IMR-90 (cell line): ENCODE results near the gene H2BK1. TPM values are rescaled to one million over a fixed set of nuclear protein-coding genes. Genes with fewer than 3 reads are reported as not detected.
A peak's percentile ranks its signal among the peaks of the same experiment; 100 is the strongest.

ENCODE experiments used
- ATAC-seq: fragments of 200-7000 bp; cut with Tn5 transposase; 2 replicates; pipeline ENCODE4 v1.9.1; 2020; ENCODE audit warnings: low read depth, mild to moderate bottlenecking, moderate library complexity
- BruUV-seq: library from RNA; stranded (reverse); fragments of 400-500 nt; replicated peaks from 2 replicates; lab custom pipeline; 2021; lab: Mats Ljungman, UMichigan
- CTCF ChIA-PET: fragments of 300-600 bp; formaldehyde crosslinking; extraction: SDS; loops from one replicate; lab custom pipeline; 2021; ENCODE audit warnings: antibody characterized with exemption; lab: Yijun Ruan, JAX
- POLR2A ChIA-PET: fragments of 300-600 bp; sonication (Branson Sonifier 250); formaldehyde crosslinking; loops from one replicate; lab custom pipeline; 2022; ENCODE audit warnings: antibody characterized with exemption; ENCODE audit not compliant: unreplicated experiment; lab: Charles Lee
- DNase-seq: peaks from one replicate; pipeline ENCODE4 v3.0.0; 2013
- H2AFZ ChIP-seq: replicated peaks from 2 replicates; pipeline ENCODE3; 2013; ENCODE audit warnings: low read length, mild to moderate bottlenecking; ENCODE audit not compliant: poor library complexity
- H2AK5ac ChIP-seq: 2 replicates; pipeline ENCODE4 v1.6.1; 2013; ENCODE audit warnings: low read depth, low read length, inconsistent platforms
- H2AK9ac ChIP-seq: replicated peaks from 2 replicates; pipeline ENCODE3; 2013; ENCODE audit warnings: mild to moderate bottlenecking, low read depth, low read length, moderate library complexity; ENCODE audit not compliant: poor library complexity
- H2BK120ac ChIP-seq: 2 replicates; pipeline ENCODE4 v1.6.1; 2013; ENCODE audit warnings: low read depth, low read length, inconsistent platforms
- H2BK15ac ChIP-seq: 3 replicates; pipeline ENCODE4 v1.6.1; 2013; ENCODE audit warnings: low read depth, low read length, inconsistent platforms
- H2BK20ac ChIP-seq: 2 replicates; pipeline ENCODE4 v1.6.1; 2013; ENCODE audit warnings: low read depth, mild to moderate bottlenecking, inconsistent platforms, low read length, moderate library complexity
- H2BK5ac ChIP-seq: 2 replicates; pipeline ENCODE4 v1.6.1; 2013; ENCODE audit warnings: mild to moderate bottlenecking, low read depth, low read length, inconsistent platforms; ENCODE audit not compliant: poor library complexity, severe bottlenecking
- H3K14ac ChIP-seq: replicated peaks from 2 replicates; pipeline ENCODE4 v1.6.1; 2013; ENCODE audit warnings: low read depth, low read length, inconsistent platforms
- H3K18ac ChIP-seq: 2 replicates; pipeline ENCODE4 v1.6.1; 2013; ENCODE audit warnings: low read depth, low read length, control low read depth
- H3K23ac ChIP-seq: 2 replicates; pipeline ENCODE4 v1.6.1; 2013; ENCODE audit warnings: low read depth, low read length, inconsistent platforms
- H3K27ac ChIP-seq: 2 replicates; pipeline ENCODE4 v1.5.1; 2013; ENCODE audit warnings: mild to moderate bottlenecking, control low read depth, low read length; ENCODE audit not compliant: insufficient read depth
- H3K27me3 ChIP-seq: 2 replicates; pipeline ENCODE4 v1.6.1; 2013; ENCODE audit warnings: low read length; ENCODE audit not compliant: control insufficient read depth, insufficient read depth
- H3K36me3 ChIP-seq: 2 replicates; pipeline ENCODE4 v1.6.1; 2013; ENCODE audit warnings: low read length, mixed read lengths; ENCODE audit not compliant: control insufficient read depth, insufficient read depth
- H3K4ac ChIP-seq: 2 replicates; pipeline ENCODE4 v1.6.1; 2013; ENCODE audit warnings: low read depth, low read length, inconsistent platforms
- H3K4me1 ChIP-seq: 2 replicates; pipeline ENCODE4 v1.6.1; 2013; ENCODE audit warnings: low read length, mixed read lengths; ENCODE audit not compliant: control insufficient read depth, insufficient read depth
- H3K4me2 ChIP-seq: 2 replicates; pipeline ENCODE4 v1.6.1; 2013; ENCODE audit warnings: low read depth, mild to moderate bottlenecking, control low read depth, low read length, moderate library complexity
- H3K4me3 ChIP-seq: 2 replicates; pipeline ENCODE4 v1.5.1; 2013; ENCODE audit warnings: low read depth, mild to moderate bottlenecking, control low read depth, low read length, moderate library complexity; ENCODE audit not compliant: insufficient read depth
- H3K56ac ChIP-seq: 2 replicates; pipeline ENCODE4 v1.6.1; 2013; ENCODE audit warnings: low read length, inconsistent platforms; ENCODE audit not compliant: insufficient read depth; ENCODE audit errors: extremely low read depth
- H3K79me1 ChIP-seq, 2 experiments: 2 replicates each; pipeline ENCODE4 v1.6.1; 2013; ENCODE audit warnings: low read length in 2 of 2, inconsistent platforms in 1 of 2, low read depth in 1 of 2
- H3K9ac ChIP-seq: 2 replicates; pipeline ENCODE4 v1.6.1; 2013; ENCODE audit warnings: low read depth, low read length, control low read depth
- H3K9me1 ChIP-seq: 2 replicates; pipeline ENCODE4 v1.6.1; 2013; ENCODE audit warnings: low read length, inconsistent platforms; ENCODE audit not compliant: insufficient read depth
- H3K9me3 ChIP-seq: 2 replicates; pipeline ENCODE4 v1.6.1; 2013; ENCODE audit warnings: low read length; ENCODE audit not compliant: control insufficient read depth, insufficient read depth
- H4K20me1 ChIP-seq: 2 replicates; pipeline ENCODE4 v1.6.1; 2013; ENCODE audit warnings: low read length, inconsistent platforms; ENCODE audit not compliant: insufficient read depth
- H4K5ac ChIP-seq: 2 replicates; pipeline ENCODE4 v1.6.1; 2013; ENCODE audit warnings: mild to moderate bottlenecking, low read depth, low read length, control low read depth
- H4K8ac ChIP-seq, 2 experiments: 2 replicates each; pipeline ENCODE4 v1.6.1; 2013; ENCODE audit warnings: low read depth in 2 of 2, low read length in 2 of 2, control low read depth in 1 of 2, inconsistent platforms in 1 of 2
- H4K91ac ChIP-seq: 2 replicates; pipeline ENCODE4 v1.6.1; 2013; ENCODE audit warnings: low read depth, low read length, inconsistent platforms; ENCODE audit not compliant: insufficient read depth
- BHLHE40 ChIP-seq: fragments of 150-350 bp; IDR thresholded peaks from 2 replicates; pipeline ENCODE4 v1.6.1; 2016; ENCODE audit warnings: mild to moderate bottlenecking, low read depth, low read length
- CEBPB ChIP-seq: IDR thresholded peaks from 2 replicates; pipeline ENCODE4 v1.6.1; 2012; ENCODE audit warnings: low read depth, low read length, improper control_type of control experiment
- CHD1 ChIP-seq: IDR thresholded peaks from 2 replicates; pipeline ENCODE4 v1.6.1; 2012; ENCODE audit warnings: low read depth, low read length, improper control_type of control experiment
- CTCF ChIP-seq: conservative IDR thresholded peaks from 2 replicates; pipeline ENCODE4 v1.5.1; 2012; ENCODE audit warnings: mild to moderate bottlenecking, low read depth, low read length, improper control_type of control experiment
- ELK1 ChIP-seq: fragments of 150-350 bp; IDR thresholded peaks from 2 replicates; pipeline ENCODE4 v1.6.1; 2016; ENCODE audit warnings: low read depth, mild to moderate bottlenecking, low read length, moderate library complexity, borderline replicate concordance
- FOS ChIP-seq: fragments of 150-350 bp; IDR thresholded peaks from 2 replicates; pipeline ENCODE4 v1.6.1; 2016; ENCODE audit warnings: low read depth, low read length
- MAFK ChIP-seq: IDR thresholded peaks from 2 replicates; pipeline ENCODE4 v1.6.1; 2012; ENCODE audit warnings: low read depth, low read length, improper control_type of control experiment
- MAZ ChIP-seq: IDR thresholded peaks from 2 replicates; pipeline ENCODE4 v1.6.1; 2012; ENCODE audit warnings: low read depth, mild to moderate bottlenecking, low read length, improper control_type of control experiment, moderate library complexity, borderline replicate concordance
- MXI1 ChIP-seq: IDR thresholded peaks from 2 replicates; pipeline ENCODE4 v1.6.1; 2012; ENCODE audit warnings: low read depth, mild to moderate bottlenecking, low read length, moderate library complexity, borderline replicate concordance
- NFE2L2 ChIP-seq: fragments of 150-350 bp; IDR thresholded peaks from 2 replicates; pipeline ENCODE4 v1.6.1; 2016; ENCODE audit warnings: low read depth, mild to moderate bottlenecking, low read length
- POLR2A ChIP-seq: IDR thresholded peaks from 2 replicates; pipeline ENCODE4 v1.6.1; 2012; ENCODE audit warnings: mild to moderate bottlenecking, low read depth, low read length
- RAD21 ChIP-seq: IDR thresholded peaks from 2 replicates; pipeline ENCODE4 v1.6.1; 2012; ENCODE audit warnings: low read length, improper control_type of control experiment
- RCOR1 ChIP-seq: IDR thresholded peaks from 2 replicates; pipeline ENCODE4 v1.6.1; 2012; ENCODE audit warnings: mild to moderate bottlenecking, low read length, improper control_type of control experiment; ENCODE audit not compliant: insufficient replicate concordance
- SMC3 ChIP-seq: fragments of 150-350 bp; IDR thresholded peaks from 2 replicates; pipeline ENCODE4 v1.6.1; 2016; ENCODE audit warnings: low read depth, mild to moderate bottlenecking, antibody characterized with exemption, low read length, moderate library complexity
- USF2 ChIP-seq: fragments of 150-350 bp; IDR thresholded peaks from 2 replicates; pipeline ENCODE4 v1.6.1; 2017; ENCODE audit warnings: mild to moderate bottlenecking, antibody characterized with exemption, low read length, low read depth
- WGBS, 2 experiments: methylation state at CpG; one replicate each; pipeline versions ENCODE4 v1.1.5 to v1.1.7; 2013; ENCODE audit warnings: missing lambda C conversion rate in 2 of 2; ENCODE audit not compliant: insufficient read length in 1 of 2; ENCODE audit errors: extremely low coverage in 2 of 2; 5-methylcytosine and 5-hydroxymethylcytosine counted together
- dilution Hi-C: fragments of 300-500 bp; cut with HindIII; formaldehyde crosslinking; loops from one replicate; pipeline ENCODE4 v1.14.3; 2018; ENCODE audit warnings: low sequenced_read_pairs; ENCODE audit not compliant: unreplicated experiment
- in situ Hi-C: fragments of 300-500 bp; cut with MboI; formaldehyde crosslinking; loops from 3 replicates; pipeline ENCODE4 v1.14.3; 2019; ENCODE audit warnings: low sequenced_read_pairs, inconsistent platforms, mixed read lengths
- intact Hi-C: fragments of 100-400 bp; cut with micrococcal nuclease; formaldehyde crosslinking; loops from 2 replicates; pipeline ENCODE4 v1.10.0; 2022
- polyA plus RNA-seq, 3 experiments: library from polyadenylated mRNA; depleted of rRNA; stranded (reverse); fragments of >200 nt; gene quantifications; 2 replicates each; pipeline ENCODE4 v1.2.3, GENCODE V29; 2012; ENCODE audit warnings: low replicate concordance in 1 of 3
- total RNA-seq: library from RNA; depleted of rRNA; stranded (reverse); fragments of >200 nt; gene quantifications from 2 replicates; pipeline ENCODE4 v1.2.3, GENCODE V29; 2012

H2BK1 gene
- total and polyA plus RNA-seq, 2 of the 4 experiments (the other 2 are of a cell fraction): not detected

- no peak overlapping the region for H2AK5ac ChIP-seq
- intact Hi-C loops (no loop called here), dilution Hi-C loops (no loop called here), in situ Hi-C loops (no loop called here)
- H2AK9ac ChIP-seq: no peak overlapping the region
- H4K91ac ChIP-seq: no peak overlapping the region
- 10% methylated on average over 6 of the region's 10 CpGs; no CpG with 5 or more reads in 1 of the 2 experiments for WGBS, 2 experiments
- no peak overlapping the region for H2BK15ac ChIP-seq
- no peak overlapping the region for H3K14ac ChIP-seq
- no peak overlapping the region for H2BK20ac ChIP-seq
- no peak overlapping the region for H3K27ac ChIP-seq
- no TSS peak for BruUV-seq
- no peaks in the 10 kb centered on the region for H3K9me1 ChIP-seq
- H4K5ac ChIP-seq: no peak overlapping the region
- H3K18ac ChIP-seq: no peak overlapping the region
- CTCF ChIA-PET: no interaction called here
- no peaks in the 10 kb centered on the region for H3K36me3 ChIP-seq
- H2BK120ac ChIP-seq: no peak overlapping the region
- peaks cover 3% of the 10 kb centered on the region; the same call in 1 of the 2 replicates for H3K9me3 ChIP-seq
- no peak overlapping the region for H3K56ac ChIP-seq
- no peak overlapping the region for H3K4ac ChIP-seq
- no peak overlapping the region for H2BK5ac ChIP-seq
- TF ChIP-seq SMC3: no peak
- TF ChIP-seq MAZ: no peak
- TF ChIP-seq RAD21: no peak
- no peak for TF ChIP-seq CTCF
- TF ChIP-seq MXI1: no peak
- no peak for TF ChIP-seq FOS
- TF ChIP-seq ELK1: no peak
- TF ChIP-seq CEBPB: no peak
- TF ChIP-seq MAFK: no peak
- no peak for TF ChIP-seq RCOR1
- no peak for TF ChIP-seq BHLHE40
- no peak for TF ChIP-seq NFE2L2
- TF ChIP-seq POLR2A: no peak
- no peak for TF ChIP-seq USF2
- TF ChIP-seq CHD1: no peak
- no peak overlapping the region for H3K4me3 ChIP-seq
- H3K4me2 ChIP-seq: no peak overlapping the region
- peak overlapping the region; percentile 74 for H2AFZ ChIP-seq
- no peak for ATAC-seq
- H3K79me1 ChIP-seq: no peaks in the 10 kb centered on the region
- H3K23ac ChIP-seq: peak overlapping the region; percentile 70; the same call in 1 of the 2 replicates
- no peak overlapping the region for H4K8ac ChIP-seq
- peaks cover 1% of the 10 kb centered on the region; the same call in 1 of the 2 replicates for H3K4me1 ChIP-seq
- POLR2A ChIA-PET: no interaction called here
- no peaks in the 10 kb centered on the region; the same call in 1 of the 2 replicates for H4K20me1 ChIP-seq
- H3K9ac ChIP-seq: no peak overlapping the region
- DNase-seq: no peak
- peaks cover 62% of the 10 kb centered on the region for H3K27me3 ChIP-seq
These were observed 41.5 kb downstream of the H2BK1 start for GRCh38 chr7:151168787-151169162.
